H1 (cell line): ENCODE data around the gene FN3KRP. TPM values are rescaled to one million over a fixed set of nuclear protein-coding genes. Genes with fewer than 3 reads are reported as not detected.
A peak's percentile ranks its signal among the peaks of the same experiment; 100 is the strongest.

Experiments
- CTCF ChIA-PET: fragments of 300-600 bp; sonication (Branson Sonifier 250); formaldehyde crosslinking; loops from one replicate; lab custom pipeline; 2021; ENCODE audit not compliant: partially characterized antibody; lab: Charles Lee
- POLR2A ChIA-PET: fragments of 300-600 bp; sonication (Branson Sonifier 250); formaldehyde crosslinking; loops from one replicate; lab custom pipeline; 2021; ENCODE audit warnings: inconsistent platforms; ENCODE audit not compliant: partially characterized antibody; lab: Charles Lee
- DNase-seq, 2 experiments: peaks; one replicate each; pipeline versions ENCODE4 v3.0.0 to v3.0.0-alpha.2; 2010 to 2022; ENCODE audit warnings: low spot score in 2 of 2, low read depth in 1 of 2, mixed read lengths in 1 of 2
- FAIRE-seq: peaks from 2 replicates; lab custom pipeline; 2011; peaks lifted over from hg19 to GRCh38; lab: Jason Lieb, UNC
- H2AFZ ChIP-seq: 2 replicates; pipeline ENCODE4 v1.8.1; 2012; ENCODE audit warnings: low read length, inconsistent platforms
- H2AK5ac ChIP-seq: 2 replicates; pipeline ENCODE4 v1.6.1; 2013; ENCODE audit warnings: low read depth, low read length
- H2BK120ac ChIP-seq: replicated peaks from 2 replicates; pipeline ENCODE3; 2013; ENCODE audit warnings: low read depth, low read length, inconsistent platforms
- H2BK12ac ChIP-seq: 2 replicates; pipeline ENCODE4 v1.6.1; 2013; ENCODE audit warnings: low read depth, low read length
- H2BK15ac ChIP-seq: 2 replicates; pipeline ENCODE4 v1.6.1; 2013; ENCODE audit warnings: low read length
- H2BK20ac ChIP-seq: 2 replicates; pipeline ENCODE4 v1.6.1; 2013; ENCODE audit warnings: low read length
- H2BK5ac ChIP-seq: 2 replicates; pipeline ENCODE4 v1.6.1; 2013; ENCODE audit warnings: low read depth, low read length
- H3K14ac ChIP-seq: 2 replicates; pipeline ENCODE4 v1.6.1; 2013; ENCODE audit warnings: inconsistent platforms; ENCODE audit not compliant: insufficient read length
- H3K18ac ChIP-seq: 2 replicates; pipeline ENCODE4 v1.6.1; 2013; ENCODE audit warnings: low read length; ENCODE audit errors: extremely low read depth
- H3K23ac ChIP-seq: 2 replicates; pipeline ENCODE4 v1.6.1; 2013; ENCODE audit warnings: inconsistent platforms; ENCODE audit not compliant: insufficient read length
- H3K23me2 ChIP-seq: 2 replicates; pipeline ENCODE4 v1.6.1; 2013; ENCODE audit warnings: low read depth, low read length
- H3K27ac ChIP-seq: 2 replicates; pipeline ENCODE4 v1.6.1; 2011; ENCODE audit warnings: low read depth, low read length, inconsistent platforms
- H3K27me3 ChIP-seq, 4 experiments: replicated peaks in 1 of 4; 1 replicate in 1 of 4; 2 replicates in 3 of 4; pipeline versions ENCODE4 v1.6.1 to v1.8.1; 2011 to 2013; ENCODE audit warnings: low read length in 3 of 4, mild to moderate bottlenecking in 3 of 4, inconsistent platforms in 2 of 4, mixed read lengths in 2 of 4, moderate library complexity in 1 of 4; ENCODE audit not compliant: control insufficient read depth in 3 of 4, insufficient read depth in 3 of 4; ENCODE audit errors: extremely low read depth in 1 of 4
- H3K36me3 ChIP-seq, 4 experiments: 2 replicates each; pipeline versions ENCODE4 v1.6.1 to v1.8.1; 2011 to 2013; ENCODE audit warnings: mild to moderate bottlenecking in 4 of 4, low read length in 3 of 4, moderate library complexity in 2 of 4, control low read depth in 1 of 4, inconsistent platforms in 1 of 4; ENCODE audit not compliant: insufficient read depth in 4 of 4, control insufficient read depth in 2 of 4
- H3K4ac ChIP-seq: replicated peaks from 2 replicates; pipeline ENCODE3; 2013; ENCODE audit warnings: low read length, low read depth, mixed read lengths, inconsistent platforms; ENCODE audit not compliant: insufficient read length
- H3K4me1 ChIP-seq, 4 experiments: replicated peaks in 1 of 4; 1 replicate in 1 of 4; 2 replicates in 3 of 4; pipeline versions ENCODE4 v1.6.1 to v1.8.1; 2011 to 2013; ENCODE audit warnings: low read length in 3 of 4, inconsistent platforms in 2 of 4, mixed read lengths in 1 of 4; ENCODE audit not compliant: insufficient read depth in 4 of 4, control insufficient read depth in 3 of 4
- H3K4me2 ChIP-seq, 2 experiments: 2 replicates each; pipeline versions ENCODE4 v1.6.1 to v1.8.1; 2011 to 2013; ENCODE audit warnings: low read depth in 2 of 2, low read length in 2 of 2, control low read depth in 1 of 2, inconsistent platforms in 1 of 2, mild to moderate bottlenecking in 1 of 2; ENCODE audit not compliant: insufficient read depth in 1 of 2
- H3K4me3 ChIP-seq, 4 experiments: fragments of 200-600, 300-600 bp in 1 of 4; sonication (generic), shearing (Covaris generic), sonication (Bioruptor Twin) in 1 of 4; 2 replicates each; pipeline versions ENCODE4 v1.5.1 to v1.8.1; 2011 to 2016; ENCODE audit warnings: low read length in 4 of 4, low read depth in 3 of 4, control low read depth in 2 of 4, inconsistent platforms in 2 of 4, mild to moderate bottlenecking in 2 of 4, mixed read lengths in 1 of 4, moderate library complexity in 1 of 4; ENCODE audit not compliant: insufficient read depth in 2 of 4; ENCODE audit errors: extremely low read depth in 1 of 4
- H3K56ac ChIP-seq: replicated peaks from 2 replicates; pipeline ENCODE3; 2013; ENCODE audit warnings: low read depth, mild to moderate bottlenecking, mixed read lengths, low read length, inconsistent platforms; ENCODE audit not compliant: insufficient read length
- H3K79me1 ChIP-seq: 2 replicates; pipeline ENCODE4 v1.6.1; 2013; ENCODE audit warnings: low read depth, low read length, control low read depth
- H3K79me2 ChIP-seq, 2 experiments: 2 replicates each; pipeline versions ENCODE4 v1.6.1 to v1.8.1; 2012 to 2013; ENCODE audit warnings: low read length in 2 of 2, mild to moderate bottlenecking in 2 of 2, inconsistent platforms in 1 of 2; ENCODE audit not compliant: insufficient read depth in 2 of 2, control insufficient read depth in 1 of 2
- H3K9ac ChIP-seq, 4 experiments: replicated peaks in 1 of 4; 1 replicate in 1 of 4; 2 replicates in 3 of 4; pipeline versions ENCODE4 v1.6.1 to v1.8.1; 2011 to 2013; ENCODE audit warnings: low read depth in 3 of 4, low read length in 3 of 4, control low read depth in 2 of 4, mild to moderate bottlenecking in 2 of 4, moderate library complexity in 2 of 4, inconsistent platforms in 1 of 4; ENCODE audit errors: extremely low read depth in 1 of 4
- H3K9me3 ChIP-seq, 2 experiments: 2 replicates each; pipeline versions ENCODE4 v1.6.1 to v1.8.1; 2012 to 2013; ENCODE audit warnings: mild to moderate bottlenecking in 2 of 2, moderate library complexity in 2 of 2, control low read depth in 1 of 2, inconsistent platforms in 1 of 2, low read depth in 1 of 2, low read length in 1 of 2, mixed read lengths in 1 of 2; ENCODE audit not compliant: insufficient read depth in 2 of 2
- H4K20me1 ChIP-seq, 2 experiments: replicated peaks in 1 of 2; 2 replicates each; pipeline versions ENCODE3 to v1.8.1; 2011 to 2013; ENCODE audit warnings: inconsistent platforms in 2 of 2, low read length in 2 of 2, mild to moderate bottlenecking in 1 of 2; ENCODE audit not compliant: insufficient read depth in 2 of 2, control insufficient read depth in 1 of 2
- H4K5ac ChIP-seq: 2 replicates; pipeline ENCODE4 v1.6.1; 2013; ENCODE audit warnings: low read length, low read depth, mixed read lengths, inconsistent platforms; ENCODE audit not compliant: insufficient read length
- H4K8ac ChIP-seq: 2 replicates; pipeline ENCODE4 v1.8.0; 2013; ENCODE audit warnings: mild to moderate bottlenecking, moderate library complexity, low read length, inconsistent platforms; ENCODE audit not compliant: insufficient read depth; ENCODE audit errors: extremely low read depth
- H4K91ac ChIP-seq: replicated peaks from 2 replicates; pipeline ENCODE3; 2013; ENCODE audit warnings: low read length, mixed read lengths, inconsistent platforms; ENCODE audit not compliant: insufficient read length
- BRCA1 ChIP-seq: IDR thresholded peaks from 2 replicates; pipeline ENCODE4 v1.6.1; 2012; ENCODE audit warnings: low read depth, low read length, improper control_type of control experiment
- CBX8 ChIP-seq: fragments of 300-800, 300-1000 bp; sonication (generic); IDR thresholded peaks from 2 replicates; pipeline ENCODE4 v1.7.1; 2016; ENCODE audit warnings: low read depth, low read length, borderline replicate concordance
- CHD1 ChIP-seq: IDR thresholded peaks from 2 replicates; pipeline ENCODE4 v1.6.1; 2012; ENCODE audit warnings: low read depth, low read length, improper control_type of control experiment
- EGR1 ChIP-seq: IDR thresholded peaks from 2 replicates; pipeline ENCODE4 v1.6.1; 2011; ENCODE audit warnings: low read depth, low read length, borderline replicate concordance
- EP300 ChIP-seq, 2 experiments: IDR thresholded peaks; 1 replicate in 1 of 2; 2 replicates in 1 of 2; pipeline ENCODE4 v1.6.1; 2011 to 2012; ENCODE audit warnings: low read depth in 2 of 2, low read length in 2 of 2, mild to moderate bottlenecking in 2 of 2, borderline replicate concordance in 1 of 2, inconsistent platforms in 1 of 2, moderate library complexity in 1 of 2
- EZH2 ChIP-seq: fragments of 200-600 bp; sonication (generic); IDR thresholded peaks from 2 replicates; pipeline ENCODE4 v1.7.1; 2012; ENCODE audit warnings: low read depth, mild to moderate bottlenecking, moderate library complexity, low read length, inconsistent platforms; ENCODE audit not compliant: severe bottlenecking
- GABPA ChIP-seq: IDR thresholded peaks from 2 replicates; pipeline ENCODE4 v1.6.1; 2011; ENCODE audit warnings: mild to moderate bottlenecking, low read length, moderate library complexity, borderline replicate concordance; ENCODE audit not compliant: insufficient read depth
- JUND ChIP-seq: IDR thresholded peaks from 2 replicates; pipeline ENCODE4 v1.6.1; 2011; ENCODE audit warnings: mild to moderate bottlenecking, improper control_type of control experiment, low read length
- KDM5A ChIP-seq: fragments of 200-600 bp; IDR thresholded peaks from 2 replicates; pipeline ENCODE4 v1.7.1; 2012; ENCODE audit warnings: mild to moderate bottlenecking, low read length, inconsistent platforms, mixed read lengths
- MAX ChIP-seq: IDR thresholded peaks from 2 replicates; pipeline ENCODE4 v1.6.1; 2012; ENCODE audit warnings: inconsistent platforms
- POU5F1 ChIP-seq: IDR thresholded peaks from 2 replicates; pipeline ENCODE4 v1.6.1; 2011; ENCODE audit warnings: low read depth, mild to moderate bottlenecking, low read length, moderate library complexity
- SIN3A ChIP-seq, 2 experiments: IDR thresholded peaks in 1 of 2; conservative IDR thresholded peaks in 1 of 2; 2 replicates each; pipeline ENCODE4 v1.6.1; 2011 to 2012; ENCODE audit warnings: low read length in 2 of 2, improper control_type of control experiment in 1 of 2, low read depth in 1 of 2, mild to moderate bottlenecking in 1 of 2
- SP2 ChIP-seq: IDR thresholded peaks from 2 replicates; pipeline ENCODE4 v1.6.1; 2012; ENCODE audit warnings: mild to moderate bottlenecking, low read length, inconsistent platforms
- SUZ12 ChIP-seq: fragments of 200-600 bp; sonication (generic); IDR thresholded peaks from 2 replicates; pipeline ENCODE4 v1.6.1; 2012; ENCODE audit warnings: mild to moderate bottlenecking, inconsistent platforms, low read length, moderate library complexity, mixed read lengths
- WGBS, 2 experiments: shearing (Covaris generic) in 1 of 2; methylation state at CpG; one replicate each; pipeline versions ENCODE4 v1.1.6 to v1.1.7; 2013 to 2015; ENCODE audit warnings: low lambda C conversion rate in 2 of 2, mixed read lengths in 2 of 2, inconsistent platforms in 1 of 2, low coverage in 1 of 2, missing lambda C conversion rate in 1 of 2; ENCODE audit not compliant: insufficient replicate concordance in 2 of 2, insufficient coverage in 1 of 2, insufficient read length in 1 of 2; ENCODE audit errors: extremely low coverage in 1 of 2, missing lambda C conversion rate in 1 of 2; 5-methylcytosine and 5-hydroxymethylcytosine counted together
- polyA plus RNA-seq, 7 experiments: library from polyadenylated mRNA; depleted of rRNA in 3 of 7; stranded (reverse) in 5 of 7; unstranded in 2 of 7; fragments of >200 nt in 5 of 7; fragments of 200-250 nt in 2 of 7; gene quantifications; 1 replicate in 5 of 7; 2 replicates in 1 of 7; 4 replicates in 1 of 7; pipeline versions ENCODE4 v1.2.1 to v1.2.3, GENCODE V29; 2011 to 2013; ENCODE audit warnings: missing spikeins in 2 of 7, mixed read lengths in 2 of 7
- total RNA-seq: library from RNA; stranded (reverse); fragmentation: NEBNext Ultra II Directional; extraction: Animal tissue kit (Norgen Biotek cat#: 25700); gene quantifications from 2 replicates; pipeline ENCODE4 v1.2.1, GENCODE V29; 2021

Gene FN3KRP
- total and polyA plus RNA-seq, 2 of the 8 experiments (the other 6 are each of a cell fraction or from before 2014, with no cell fraction given), result 18.1 to 21.4 TPM

- Histone ChIP-seq H2BK12ac (no peak overlapping the region), H2BK5ac (no peak overlapping the region), H3K36me3 (peaks cover 9 to 40% (median 29%) of the 10 kb centered on the region in 4 experiments), H3K79me2 (peaks cover 0 to 7% of the 10 kb centered on the region in 2 experiments; a peak in 1 of 4 replicates), H2AFZ (no peak overlapping the region), H2BK15ac (no peak overlapping the region), H3K9me3 (no peaks in the 10 kb centered on the region), H3K79me1 (peaks cover 3% of the 10 kb centered on the region; the same call in 1 of the 2 replicates), H3K56ac (no peak overlapping the region), H3K23me2 (no peaks in the 10 kb centered on the region), H2BK120ac (no peak overlapping the region), H3K4me3 (no peak overlapping the region), H3K14ac (no peak overlapping the region), H3K27me3 (no peaks in the 10 kb centered on the region), H4K5ac (no peak overlapping the region), H3K18ac (no peak overlapping the region), H3K27ac (no peak overlapping the region), H4K8ac (peak overlapping the region; percentile 51; the same call in 1 of the 2 replicates), H4K91ac (no peak overlapping the region), H2AK5ac (no peak overlapping the region), H4K20me1 (peaks cover 2 to 7% of the 10 kb centered on the region in 2 experiments), H3K9ac (no peak overlapping the region), H3K4ac (no peak overlapping the region), H3K4me1 (no peaks in the 10 kb centered on the region), H3K4me2 (no peak overlapping the region), H2BK20ac (no peak overlapping the region), H3K23ac (no peak overlapping the region)
- no peak for DNase-seq
- no peak for FAIRE-seq
- 94% methylated on average over 3 of the region's 3 CpGs; no CpG with 5 or more reads in 1 of the 2 experiments for WGBS, 2 experiments
- CTCF ChIA-PET, result interaction anchor here (0.6 to 1.9 kb wide), 3 partner anchors 92 to 145 kb away, joined by 3 to 5 read pairs (median 4); no protein-coding TSS in a partner anchor
- POLR2A ChIA-PET, result no interaction called here
- TF ChIP-seq SUZ12 (no peak), EP300 (IDR thresholded peaks at IDR 0.05; ENCODE audit: borderline replicate concordance in 1 of 2, low read depth in 2 of 2, low read length in 2 of 2) (no peak), SP2 (no peak), SIN3A (conservative IDR thresholded peaks at IDR 0.05 in 1 of 2, IDR thresholded peaks at IDR 0.05 in 1 of 2; ENCODE audit: low read depth in 1 of 2, low read length in 2 of 2) (no peak), CHD1 (no peak), JUND (no peak), GABPA (no peak), EZH2 (no peak), BRCA1 (no peak), KDM5A (no peak), EGR1 (no peak), CBX8 (no peak), POU5F1 (no peak), MAX (no peak)
Measured at GRCh38 chr17:82772026-82772425, 55.5 kb downstream of the FN3KRP start.
